ENCODE measurements around the gene UGT1A7. TPM values are rescaled to one million over a fixed set of nuclear protein-coding genes. Genes with fewer than 3 reads are reported as not detected.

Gene UGT1A7
- polyA plus RNA-seq, 1 donor from 2014 or later = not detected

DNA sequence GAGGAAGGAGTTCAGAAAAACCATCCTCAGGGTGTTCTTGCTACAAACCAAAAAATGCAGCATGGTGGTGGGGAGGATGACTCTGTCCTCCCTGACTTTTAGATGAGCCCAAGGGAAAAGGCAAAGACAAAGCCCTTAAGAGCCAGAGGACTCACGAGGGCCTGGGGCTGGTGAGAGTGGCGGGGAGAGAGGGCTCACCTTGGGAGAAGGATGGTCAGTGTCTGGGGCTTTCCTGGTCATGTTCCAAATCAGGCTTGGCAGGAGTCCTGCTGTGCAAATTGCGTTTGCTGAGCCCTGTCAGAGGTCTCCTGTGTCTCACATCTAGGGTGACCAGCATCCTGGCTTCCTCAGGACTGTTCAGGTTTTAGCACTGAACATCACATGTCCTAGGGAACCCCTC lies 83.1 kb downstream of the UGT1A7 start:
- no peak overlapping the region for H3K4me2 ChIP-seq (ENCODE audit: low read length)
- no peak overlapping the region for H2AFZ ChIP-seq (ENCODE audit: low read depth, low read length)

DNA sequence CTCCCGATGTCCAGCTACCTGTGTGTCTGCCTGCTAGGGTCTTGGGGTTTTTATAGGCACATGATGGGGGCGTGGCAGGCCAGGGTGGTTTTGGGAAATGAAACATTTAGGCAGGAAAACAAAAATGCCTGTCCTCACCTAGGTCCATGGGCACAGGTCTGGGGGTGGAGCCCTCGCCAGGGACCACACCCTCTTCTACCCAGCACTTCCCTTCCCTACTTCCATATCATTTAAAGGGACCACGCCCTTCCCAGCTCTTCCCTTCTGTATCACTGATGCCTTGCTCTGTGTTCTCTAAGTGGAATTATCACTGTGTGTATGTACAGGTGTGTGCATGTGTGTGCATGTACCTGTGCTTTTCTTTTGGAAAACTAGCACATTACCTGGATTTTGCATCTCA lies 84.7 kb downstream of the UGT1A7 start:
- H3K27me3 ChIP-seq (ENCODE audit: insufficient read depth, low read depth, low read length) = no peaks in the 10 kb centered on the region
- no peaks in the 10 kb centered on the region for H4K20me1 ChIP-seq (ENCODE audit: insufficient read depth)
- H3K79me2 ChIP-seq (replicated peaks; ENCODE audit: insufficient read depth, low read length) = no peaks in the 10 kb centered on the region
- H2AFZ ChIP-seq (ENCODE audit: low read depth, low read length) = no peak overlapping the region
- no peaks in the 10 kb centered on the region for H3K9me3 ChIP-seq (ENCODE audit: low read length)
- H3K27ac ChIP-seq (ENCODE audit: low read length) = no peak overlapping the region
- H3K9ac ChIP-seq (ENCODE audit: low read length) = no peak overlapping the region
- no peaks in the 10 kb centered on the region for H3F3A ChIP-seq (ENCODE audit: insufficient read depth, low read length, poor library complexity, severe bottlenecking)
- no peak for TF ChIP-seq MXI1 (conservative IDR thresholded peaks at IDR 0.05; ENCODE audit: poor library complexity, severe bottlenecking)
- no peak for TF ChIP-seq SMC3 (conservative IDR thresholded peaks at IDR 0.05; ENCODE audit: poor library complexity)
- TF ChIP-seq, protein P1, sequence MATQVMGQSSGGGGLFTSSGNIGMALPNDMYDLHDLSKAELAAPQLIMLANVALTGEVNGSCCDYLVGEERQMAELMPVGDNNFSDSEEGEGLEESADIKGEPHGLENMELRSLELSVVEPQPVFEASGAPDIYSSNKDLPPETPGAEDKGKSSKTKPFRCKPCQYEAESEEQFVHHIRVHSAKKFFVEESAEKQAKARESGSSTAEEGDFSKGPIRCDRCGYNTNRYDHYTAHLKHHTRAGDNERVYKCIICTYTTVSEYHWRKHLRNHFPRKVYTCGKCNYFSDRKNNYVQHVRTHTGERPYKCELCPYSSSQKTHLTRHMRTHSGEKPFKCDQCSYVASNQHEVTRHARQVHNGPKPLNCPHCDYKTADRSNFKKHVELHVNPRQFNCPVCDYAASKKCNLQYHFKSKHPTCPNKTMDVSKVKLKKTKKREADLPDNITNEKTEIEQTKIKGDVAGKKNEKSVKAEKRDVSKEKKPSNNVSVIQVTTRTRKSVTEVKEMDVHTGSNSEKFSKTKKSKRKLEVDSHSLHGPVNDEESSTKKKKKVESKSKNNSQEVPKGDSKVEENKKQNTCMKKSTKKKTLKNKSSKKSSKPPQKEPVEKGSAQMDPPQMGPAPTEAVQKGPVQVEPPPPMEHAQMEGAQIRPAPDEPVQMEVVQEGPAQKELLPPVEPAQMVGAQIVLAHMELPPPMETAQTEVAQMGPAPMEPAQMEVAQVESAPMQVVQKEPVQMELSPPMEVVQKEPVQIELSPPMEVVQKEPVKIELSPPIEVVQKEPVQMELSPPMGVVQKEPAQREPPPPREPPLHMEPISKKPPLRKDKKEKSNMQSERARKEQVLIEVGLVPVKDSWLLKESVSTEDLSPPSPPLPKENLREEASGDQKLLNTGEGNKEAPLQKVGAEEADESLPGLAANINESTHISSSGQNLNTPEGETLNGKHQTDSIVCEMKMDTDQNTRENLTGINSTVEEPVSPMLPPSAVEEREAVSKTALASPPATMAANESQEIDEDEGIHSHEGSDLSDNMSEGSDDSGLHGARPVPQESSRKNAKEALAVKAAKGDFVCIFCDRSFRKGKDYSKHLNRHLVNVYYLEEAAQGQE (IDR thresholded peaks at IDR 0.05; ENCODE audit: borderline replicate concordance) = no peak
- TF ChIP-seq TAF1 (IDR thresholded peaks at IDR 0.05; ENCODE audit: low read depth) = no peak
- no peak for TF ChIP-seq POLR2AphosphoS5 (IDR thresholded peaks at IDR 0.05)
- no peak for TF ChIP-seq RAD21 (conservative IDR thresholded peaks at IDR 0.05)
- TF ChIP-seq CTCF (IDR thresholded peaks at IDR 0.05; ENCODE audit: poor library complexity, severe bottlenecking) = no peak
- no peak for TF ChIP-seq EZH2 (IDR thresholded peaks at IDR 0.05; ENCODE audit: borderline replicate concordance, insufficient read depth, low read length, poor library complexity, severe bottlenecking)
- TF ChIP-seq EP300 (conservative IDR thresholded peaks at IDR 0.05; ENCODE audit: poor library complexity, severe bottlenecking) = no peak
- no peak overlapping the region for H3K4me2 ChIP-seq (ENCODE audit: low read length)
- no peaks in the 10 kb centered on the region for H3K9me2 ChIP-seq (ENCODE audit: insufficient read depth, low read length)
- no peak overlapping the region for H3K4me3 ChIP-seq (ENCODE audit: low read length)
- no peaks in the 10 kb centered on the region for H3K36me3 ChIP-seq (ENCODE audit: insufficient read depth, low read length)

More for the DNA sequence above, 83.1 kb downstream of the UGT1A7 start:
- Histone ChIP-seq H3K79me2 (replicated peaks; ENCODE audit: insufficient read depth, low read length) (no peaks in the 10 kb centered on the region), H3K9me2 (ENCODE audit: insufficient read depth, low read length) (no peaks in the 10 kb centered on the region), H3K27ac (ENCODE audit: low read length) (no peak overlapping the region), H3K36me3 (ENCODE audit: insufficient read depth, low read length) (no peaks in the 10 kb centered on the region), H3K27me3 (ENCODE audit: insufficient read depth, low read depth, low read length) (no peaks in the 10 kb centered on the region), H3F3A (ENCODE audit: insufficient read depth, low read length, poor library complexity, severe bottlenecking) (no peaks in the 10 kb centered on the region), H3K9me3 (ENCODE audit: low read length) (no peaks in the 10 kb centered on the region), H3K9ac (ENCODE audit: low read length) (no peak overlapping the region), H3K4me3 (ENCODE audit: low read length) (no peak overlapping the region), H4K20me1 (ENCODE audit: insufficient read depth) (no peaks in the 10 kb centered on the region)
- TF ChIP-seq, protein P1 (IDR thresholded peaks at IDR 0.05; ENCODE audit: borderline replicate concordance) = no peak
- TF ChIP-seq CTCF (IDR thresholded peaks at IDR 0.05; ENCODE audit: poor library complexity, severe bottlenecking) (no peak), EZH2 (IDR thresholded peaks at IDR 0.05; ENCODE audit: borderline replicate concordance, insufficient read depth, low read length, poor library complexity, severe bottlenecking) (no peak), TAF1 (IDR thresholded peaks at IDR 0.05; ENCODE audit: low read depth) (no peak)
